Prostate gland (tissue), 2 donors: ENCODE data around the gene EGR2.

Experiments
- CTCF ChIP-seq, 4 experiments: fragments of 200-600 bp in 2 of 4; fragments of 450-650 bp in 2 of 4; sonication (generic) in 2 of 4; IDR thresholded peaks; 1 replicate in 3 of 4; 2 replicates in 1 of 4; pipeline ENCODE4 v1.5.1; 2016 to 2019; ENCODE audit warnings: antibody characterized with exemption in 4 of 4, mild to moderate bottlenecking in 2 of 4, moderate library complexity in 2 of 4
- POLR2A ChIP-seq: fragments of 450-650 bp; IDR thresholded peaks from one replicate; pipeline ENCODE4 v1.6.1; 2016; ENCODE audit warnings: antibody characterized with exemption, mild to moderate bottlenecking

- TF ChIP-seq POLR2A (no peak), CTCF (IDR thresholded peaks at IDR 0.05) (no peak)
These were observed 37.0 kb upstream of the EGR2 start for GRCh38 chr10:62852961-62853702.
